Keratinocyte (primary cell): ENCODE data around the gene PSMD8. TPM values are rescaled to one million over a fixed set of nuclear protein-coding genes. Genes with fewer than 3 reads are reported as not detected.

Source experiments
- DNase-seq: peaks from one replicate; pipeline ENCODE4 v3.0.0-alpha.2; 2011; ENCODE audit warnings: low read depth, missing footprints, low spot score
- FAIRE-seq: peaks from 2 replicates; lab custom pipeline; 2011; peaks lifted over from hg19 to GRCh38; lab: Jason Lieb, UNC
- H2AFZ ChIP-seq: 2 replicates; pipeline ENCODE4 v1.6.0; 2012; ENCODE audit warnings: low read length, control low read depth, inconsistent platforms; ENCODE audit not compliant: control insufficient read depth
- H3K27ac ChIP-seq: 2 replicates; pipeline ENCODE4 v1.5.1; 2011; ENCODE audit warnings: low read length; ENCODE audit not compliant: control insufficient read depth, insufficient read depth
- H3K27me3 ChIP-seq: 3 replicates; pipeline ENCODE4 v1.6.0; 2011; ENCODE audit warnings: low read length; ENCODE audit not compliant: control insufficient read depth, insufficient read depth; ENCODE audit errors: extremely low read depth
- H3K36me3 ChIP-seq, 2 experiments: 2 replicates in 1 of 2; 3 replicates in 1 of 2; pipeline ENCODE4 v1.5.1; 2011; ENCODE audit warnings: low read length in 2 of 2, mild to moderate bottlenecking in 1 of 2; ENCODE audit not compliant: control insufficient read depth in 2 of 2, insufficient read depth in 2 of 2; ENCODE audit errors: extremely low read depth in 1 of 2
- H3K4me1 ChIP-seq: 3 replicates; pipeline ENCODE4 v1.5.1; 2011; ENCODE audit warnings: low read length; ENCODE audit not compliant: control insufficient read depth, insufficient read depth; ENCODE audit errors: extremely low read depth
- H3K4me2 ChIP-seq: 3 replicates; pipeline ENCODE4 v1.6.0; 2011; ENCODE audit warnings: low read depth, low read length; ENCODE audit not compliant: control insufficient read depth, insufficient read depth; ENCODE audit errors: extremely low read depth
- H3K4me3 ChIP-seq, 3 experiments: fragments of 200-600 bp in 1 of 3; sonication (generic) in 1 of 3; 2 replicates in 2 of 3; 3 replicates in 1 of 3; pipeline ENCODE4 v1.5.1; 2011 to 2016; ENCODE audit warnings: low read length in 3 of 3, mild to moderate bottlenecking in 3 of 3, control low read depth in 2 of 3, inconsistent platforms in 1 of 3, low read depth in 1 of 3, mixed read lengths in 1 of 3, mixed run types in 1 of 3, moderate library complexity in 1 of 3; ENCODE audit not compliant: control insufficient read depth in 2 of 3, insufficient read depth in 2 of 3; ENCODE audit errors: extremely low read depth in 1 of 3
- H3K79me2 ChIP-seq: 2 replicates; pipeline ENCODE4 v1.6.0; 2012; ENCODE audit warnings: low read length; ENCODE audit not compliant: control insufficient read depth, insufficient read depth
- H3K9ac ChIP-seq: 3 replicates; pipeline ENCODE4 v1.6.0; 2011; ENCODE audit warnings: low read length; ENCODE audit not compliant: control insufficient read depth, insufficient read depth; ENCODE audit errors: extremely low read depth
- H3K9me1 ChIP-seq: 3 replicates; pipeline ENCODE4 v1.6.0; 2011; ENCODE audit warnings: low read length; ENCODE audit not compliant: control insufficient read depth, insufficient read depth; ENCODE audit errors: extremely low read depth
- H3K9me3 ChIP-seq: 2 replicates; pipeline ENCODE4 v1.5.1; 2012; ENCODE audit warnings: low read depth, low read length; ENCODE audit not compliant: control insufficient read depth
- H4K20me1 ChIP-seq: 3 replicates; pipeline ENCODE4 v1.6.0; 2011; ENCODE audit warnings: low read length; ENCODE audit not compliant: control insufficient read depth, insufficient read depth; ENCODE audit errors: extremely low read depth
- CTCF ChIP-seq, 3 experiments: IDR thresholded peaks in 1 of 3; conservative IDR thresholded peaks in 1 of 3; optimal IDR thresholded peaks in 1 of 3; 2 replicates in 2 of 3; 3 replicates in 1 of 3; pipeline versions ENCODE3 to v1.5.1; 2011; ENCODE audit warnings: low read length in 3 of 3, mild to moderate bottlenecking in 3 of 3, moderate library complexity in 2 of 3, control low read depth in 1 of 3, inconsistent platforms in 1 of 3; ENCODE audit not compliant: insufficient read depth in 2 of 3; ENCODE audit errors: extremely low read depth in 1 of 3
- EZH2 ChIP-seq: IDR thresholded peaks from one replicate; pipeline ENCODE4 v1.6.1; 2012; ENCODE audit warnings: inconsistent platforms, mild to moderate bottlenecking, low read length, moderate library complexity
- dilution Hi-C: fragments of 300-500 bp; cut with MboI; formaldehyde crosslinking; loops from one replicate; pipeline ENCODE4 v1.7.0; 2020; ENCODE audit warnings: low sequenced_read_pairs; ENCODE audit not compliant: extremely low pct_ligation_motif_present
- polyA plus RNA-seq, 5 experiments: library from polyadenylated mRNA; depleted of rRNA in 3 of 5; stranded (reverse) in 3 of 5; stranded (forward) in 1 of 5; unstranded in 1 of 5; fragments of >200 nt; gene quantifications; 1 replicate in 1 of 5; 2 replicates in 3 of 5; 3 replicates in 1 of 5; pipeline versions ENCODE4 v1.2.1 to v1.2.3, GENCODE V29; 2011 to 2012; ENCODE audit warnings: missing spikeins in 2 of 5, low read depth in 1 of 5, low replicate concordance in 1 of 5

The PSMD8 gene
- polyA plus RNA-seq, 1 donor (not counting 4 experiments of a cell fraction or from before 2014, with no cell fraction given): 346 TPM

- H4K20me1 ChIP-seq: no peaks in the 10 kb centered on the region
- dilution Hi-C loops: no loop called here
- H3K4me3 ChIP-seq: peak overlapping the region in 1 of 3 experiments; percentile 15
- H3K36me3 ChIP-seq: peaks cover 5 to 6% of the 10 kb centered on the region in 2 experiments
- no peak for DNase-seq
- peaks cover 2% of the 10 kb centered on the region for H3K79me2 ChIP-seq
- no peaks in the 10 kb centered on the region for H3K27me3 ChIP-seq
- no peak for FAIRE-seq
- TF ChIP-seq EZH2 (no peak), CTCF (optimal IDR thresholded peaks at IDR 0.05 in 1 of 3, IDR thresholded peaks at IDR 0.05 in 1 of 3, conservative IDR thresholded peaks at IDR 0.05 in 1 of 3; ENCODE audit: extremely low read depth in 1 of 3, insufficient read depth in 2 of 3, low read length in 3 of 3) (no peak)
- H3K27ac ChIP-seq: no peak overlapping the region
- no peaks in the 10 kb centered on the region for H3K9me3 ChIP-seq
- H3K4me2 ChIP-seq: peak overlapping the region; percentile 41
- peaks cover 2% of the 10 kb centered on the region for H3K9me1 ChIP-seq
- H2AFZ ChIP-seq: no peak overlapping the region
- no peak overlapping the region for H3K9ac ChIP-seq
- peaks cover 4% of the 10 kb centered on the region for H3K4me1 ChIP-seq
These were observed 20.1 kb downstream of the PSMD8 start for GRCh38 chr19:38394488-38394887.

GRCh38 chr19:38395381-38396114 lies 21.2 kb downstream of the PSMD8 start:
- H3K4me3 ChIP-seq: peak overlapping the region in 1 of 3 experiments; percentile 15
- no peak for FAIRE-seq
- H2AFZ ChIP-seq: no peak overlapping the region
- H3K79me2 ChIP-seq: no peaks in the 10 kb centered on the region
- H3K9me3 ChIP-seq: no peaks in the 10 kb centered on the region
- H4K20me1 ChIP-seq: no peaks in the 10 kb centered on the region
- no peak overlapping the region for H3K9ac ChIP-seq
- H3K27me3 ChIP-seq: no peaks in the 10 kb centered on the region
- dilution Hi-C loops: no loop called here
- H3K27ac ChIP-seq: no peak overlapping the region
- H3K4me2 ChIP-seq: peak overlapping the region; percentile 41
- peaks cover 5 to 6% of the 10 kb centered on the region in 2 experiments for H3K36me3 ChIP-seq
- peaks cover 4% of the 10 kb centered on the region for H3K4me1 ChIP-seq
- H3K9me1 ChIP-seq: no peaks in the 10 kb centered on the region
- TF ChIP-seq CTCF (optimal IDR thresholded peaks at IDR 0.05 in 1 of 3, IDR thresholded peaks at IDR 0.05 in 1 of 3, conservative IDR thresholded peaks at IDR 0.05 in 1 of 3; ENCODE audit: extremely low read depth in 1 of 3, insufficient read depth in 2 of 3, low read length in 3 of 3) (no peak), EZH2 (peak; percentile 3)
- no peak for DNase-seq
